Endothelial cell of umbilical vein (primary cell): ENCODE data around the gene PELI2. TPM values are rescaled to one million over a fixed set of nuclear protein-coding genes. Genes with fewer than 3 reads are reported as not detected.

Experiments
- BruUV-seq: library from RNA; stranded (reverse); fragments of 400-500 nt; replicated peaks from 2 replicates; lab custom pipeline; 2021; lab: Mats Ljungman, UMichigan
- CTCF ChIA-PET: fragments of 300-600, 350-600 bp; sonication (Branson Sonifier 250); formaldehyde crosslinking; loops from one replicate; lab custom pipeline; 2021; ENCODE audit warnings: antibody characterized with exemption, inconsistent platforms; lab: Charles Lee
- POLR2A ChIA-PET: fragments of 300-600, 350-600 bp; sonication (Branson Sonifier 250); formaldehyde crosslinking; loops from one replicate; lab custom pipeline; 2021; ENCODE audit warnings: antibody characterized with exemption, inconsistent platforms; lab: Charles Lee
- DNase-seq: peaks from one replicate; pipeline ENCODE4 v3.0.0-alpha.2; 2011; ENCODE audit warnings: low read depth, low spot score
- FAIRE-seq: peaks from 2 replicates; lab custom pipeline; 2011; peaks lifted over from hg19 to GRCh38; lab: Jason Lieb, UNC
- H2AFZ ChIP-seq: 2 replicates; pipeline ENCODE4 v1.6.0; 2012; ENCODE audit warnings: low read depth, low read length, control low read depth, inconsistent platforms
- H3K27ac ChIP-seq: 2 replicates; pipeline ENCODE4 v1.5.1; 2011; ENCODE audit warnings: low read depth, mild to moderate bottlenecking, control low read depth, low read length, moderate library complexity; ENCODE audit not compliant: insufficient read depth
- H3K27me3 ChIP-seq, 2 experiments: 2 replicates each; pipeline versions ENCODE4 v1.6.0 to v1.6.1; 2011; ENCODE audit warnings: low read length in 2 of 2, mixed read lengths in 1 of 2; ENCODE audit not compliant: control insufficient read depth in 2 of 2, insufficient read depth in 2 of 2
- H3K36me3 ChIP-seq, 2 experiments: 2 replicates in 1 of 2; 3 replicates in 1 of 2; pipeline ENCODE4 v1.5.1; 2011; ENCODE audit warnings: low read length in 2 of 2, mild to moderate bottlenecking in 1 of 2, moderate library complexity in 1 of 2; ENCODE audit not compliant: control insufficient read depth in 2 of 2, insufficient read depth in 2 of 2; ENCODE audit errors: extremely low read depth in 1 of 2
- H3K4me1 ChIP-seq: 3 replicates; pipeline ENCODE4 v1.5.1; 2011; ENCODE audit warnings: mild to moderate bottlenecking, low read length; ENCODE audit not compliant: control insufficient read depth, insufficient read depth; ENCODE audit errors: extremely low read depth
- H3K4me2 ChIP-seq: 2 replicates; pipeline ENCODE4 v1.6.1; 2011; ENCODE audit warnings: low read length, control low read depth, mixed read lengths; ENCODE audit not compliant: insufficient read depth
- H3K4me3 ChIP-seq, 3 experiments: fragments of 200-600 bp in 1 of 3; sonication (generic), shearing (Covaris generic) in 1 of 3; replicated peaks in 1 of 3; 2 replicates each; pipeline ENCODE4 v1.5.1; 2011 to 2016; ENCODE audit warnings: control low read depth in 3 of 3, low read length in 3 of 3, mild to moderate bottlenecking in 2 of 3, inconsistent platforms in 1 of 3, low read depth in 1 of 3, moderate library complexity in 1 of 3; ENCODE audit not compliant: insufficient read depth in 1 of 3
- H3K79me2 ChIP-seq: 2 replicates; pipeline ENCODE4 v1.6.0; 2012; ENCODE audit warnings: low read length, inconsistent platforms; ENCODE audit not compliant: control insufficient read depth, insufficient read depth
- H3K9ac ChIP-seq: replicated peaks from 2 replicates; pipeline ENCODE3; 2011; ENCODE audit warnings: low read length, control low read depth; ENCODE audit not compliant: insufficient read depth; ENCODE audit errors: extremely low read depth
- H3K9me1 ChIP-seq: replicated peaks from 3 replicates; pipeline ENCODE4 v1.6.0; 2011; ENCODE audit warnings: mild to moderate bottlenecking, low read length; ENCODE audit not compliant: control insufficient read depth, insufficient read depth; ENCODE audit errors: extremely low read depth
- H3K9me3 ChIP-seq: replicated peaks from 2 replicates; pipeline ENCODE4 v1.5.1; 2012; ENCODE audit warnings: low read length, inconsistent platforms; ENCODE audit not compliant: control insufficient read depth, insufficient read depth
- H4K20me1 ChIP-seq: replicated peaks from 2 replicates; pipeline ENCODE3; 2011; ENCODE audit warnings: mild to moderate bottlenecking, low read length; ENCODE audit not compliant: control insufficient read depth, insufficient read depth; ENCODE audit errors: extremely low read depth
- EZH2 ChIP-seq: IDR thresholded peaks from 2 replicates; pipeline ENCODE4 v1.6.1; 2012; ENCODE audit warnings: borderline replicate concordance, low read depth, mild to moderate bottlenecking, moderate library complexity, low read length, inconsistent platforms; ENCODE audit not compliant: severe bottlenecking
- FOS ChIP-seq: IDR thresholded peaks from 2 replicates; pipeline ENCODE4 v1.6.1; 2011; ENCODE audit warnings: mild to moderate bottlenecking, low read length, moderate library complexity, borderline replicate concordance; ENCODE audit not compliant: insufficient read depth
- GATA2 ChIP-seq: IDR thresholded peaks from 2 replicates; pipeline ENCODE4 v1.7.0; 2011; ENCODE audit warnings: low read depth, mild to moderate bottlenecking, moderate library complexity, mixed read lengths, low read length; ENCODE audit not compliant: insufficient read length, insufficient read depth
- JUN ChIP-seq: IDR thresholded peaks from 2 replicates; pipeline ENCODE4 v1.6.1; 2011; ENCODE audit warnings: borderline replicate concordance, low read depth; ENCODE audit not compliant: insufficient read length, insufficient read depth
- MYC ChIP-seq: IDR thresholded peaks from one replicate; pipeline ENCODE4 v1.6.1; 2011; ENCODE audit warnings: mild to moderate bottlenecking, low read depth, low read length
- POLR2A ChIP-seq: IDR thresholded peaks from 2 replicates; pipeline ENCODE4 v1.6.1; 2012; ENCODE audit warnings: low read depth, mild to moderate bottlenecking, control low read depth, low read length
- POLR2AphosphoS5 ChIP-seq: IDR thresholded peaks from 2 replicates; pipeline ENCODE4 v1.6.1; 2012; ENCODE audit warnings: low read depth, mild to moderate bottlenecking, control low read depth, low read length, moderate library complexity; ENCODE audit not compliant: insufficient read depth
- dilution Hi-C: fragments of 300-500 bp; cut with MboI; formaldehyde crosslinking; loops from one replicate; pipeline ENCODE4 v1.15.0; 2019; ENCODE audit warnings: low sequenced_read_pairs; ENCODE audit not compliant: extremely low pct_ligation_motif_present
- intact Hi-C: fragments of 100-400 bp; cut with micrococcal nuclease; formaldehyde crosslinking; loops from one replicate; pipeline ENCODE4 v1.10.0; 2022
- polyA plus RNA-seq, 4 experiments: library from polyadenylated mRNA; depleted of rRNA in 3 of 4; stranded (reverse) in 3 of 4; unstranded in 1 of 4; fragments of >200 nt; gene quantifications; 2 replicates each; pipeline versions ENCODE4 v1.2.1 to v1.2.3, GENCODE V29; 2011 to 2012; ENCODE audit warnings: missing spikeins in 1 of 4
- total RNA-seq: library from RNA; stranded (reverse); gene quantifications from 2 replicates; pipeline ENCODE4 v1.2.3, GENCODE V29; 2021
- TF ChIP-seq, protein P1 (sequence below): IDR thresholded peaks from 2 replicates; pipeline ENCODE4 v1.6.1; 2011; ENCODE audit not compliant: insufficient read depth, insufficient read length
- TF ChIP-seq, protein P2 (sequence below), 2 donors: IDR thresholded peaks; 1 replicate in 1 of 2; 2 replicates in 1 of 2; pipeline ENCODE4 v1.5.1; 2011; ENCODE audit warnings: low read length in 2 of 2, mild to moderate bottlenecking in 2 of 2, moderate library complexity in 2 of 2, control low read depth in 1 of 2, inconsistent platforms in 1 of 2, low read depth in 1 of 2; ENCODE audit not compliant: insufficient read depth in 1 of 2; ENCODE audit errors: extremely low read depth in 1 of 2

Gene PELI2
- total and polyA plus RNA-seq, 2 donors (not counting 3 experiments of a cell fraction or from before 2014, with no cell fraction given): 11.5 to 13.0 TPM

GRCh38 chr14:56094076-56094475, 24.1 kb upstream of the PELI2 start:
- no peak for DNase-seq
- Histone ChIP-seq H3K4me3 (no peak overlapping the region), H3K4me1 (no peaks in the 10 kb centered on the region), H3K79me2 (no peaks in the 10 kb centered on the region), H3K9me1 (no peaks in the 10 kb centered on the region), H3K9me3 (no peaks in the 10 kb centered on the region), H2AFZ (no peak overlapping the region), H3K27ac (no peak overlapping the region), H3K27me3 (peaks cover 9 to 17% of the 10 kb centered on the region in 2 experiments), H4K20me1 (no peaks in the 10 kb centered on the region), H3K4me2 (no peak overlapping the region), H3K36me3 (no peaks in the 10 kb centered on the region), H3K9ac (no peak overlapping the region)
- dilution Hi-C loops: no loop called here
- intact Hi-C loops: no loop called here
- POLR2A ChIA-PET: no interaction called here
- CTCF ChIA-PET: interaction anchor here (1.6 kb wide), 2 partner anchors 246 to 358 kb away, joined by 3 to 6 read pairs; no protein-coding TSS in a partner anchor
- FAIRE-seq: no peak
- BruUV-seq: no TSS peak
- no peak for TF ChIP-seq GATA2
- no peak for TF ChIP-seq MYC
- TF ChIP-seq, protein P1, sequence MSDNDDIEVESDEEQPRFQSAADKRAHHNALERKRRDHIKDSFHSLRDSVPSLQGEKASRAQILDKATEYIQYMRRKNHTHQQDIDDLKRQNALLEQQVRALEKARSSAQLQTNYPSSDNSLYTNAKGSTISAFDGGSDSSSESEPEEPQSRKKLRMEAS: no peak
- no peak for TF ChIP-seq FOS
- TF ChIP-seq POLR2A: no peak
- no peak for TF ChIP-seq JUN
- no peak for TF ChIP-seq POLR2AphosphoS5
- TF ChIP-seq, protein P2, sequence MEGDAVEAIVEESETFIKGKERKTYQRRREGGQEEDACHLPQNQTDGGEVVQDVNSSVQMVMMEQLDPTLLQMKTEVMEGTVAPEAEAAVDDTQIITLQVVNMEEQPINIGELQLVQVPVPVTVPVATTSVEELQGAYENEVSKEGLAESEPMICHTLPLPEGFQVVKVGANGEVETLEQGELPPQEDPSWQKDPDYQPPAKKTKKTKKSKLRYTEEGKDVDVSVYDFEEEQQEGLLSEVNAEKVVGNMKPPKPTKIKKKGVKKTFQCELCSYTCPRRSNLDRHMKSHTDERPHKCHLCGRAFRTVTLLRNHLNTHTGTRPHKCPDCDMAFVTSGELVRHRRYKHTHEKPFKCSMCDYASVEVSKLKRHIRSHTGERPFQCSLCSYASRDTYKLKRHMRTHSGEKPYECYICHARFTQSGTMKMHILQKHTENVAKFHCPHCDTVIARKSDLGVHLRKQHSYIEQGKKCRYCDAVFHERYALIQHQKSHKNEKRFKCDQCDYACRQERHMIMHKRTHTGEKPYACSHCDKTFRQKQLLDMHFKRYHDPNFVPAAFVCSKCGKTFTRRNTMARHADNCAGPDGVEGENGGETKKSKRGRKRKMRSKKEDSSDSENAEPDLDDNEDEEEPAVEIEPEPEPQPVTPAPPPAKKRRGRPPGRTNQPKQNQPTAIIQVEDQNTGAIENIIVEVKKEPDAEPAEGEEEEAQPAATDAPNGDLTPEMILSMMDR (IDR thresholded peaks at IDR 0.05; ENCODE audit: extremely low read depth in 1 of 2, insufficient read depth in 1 of 2, low read depth in 1 of 2, low read length in 2 of 2): no peak
- TF ChIP-seq EZH2: no peak
